ENCODE data around the gene PCMTD2.

Gene PCMTD2

DNA sequence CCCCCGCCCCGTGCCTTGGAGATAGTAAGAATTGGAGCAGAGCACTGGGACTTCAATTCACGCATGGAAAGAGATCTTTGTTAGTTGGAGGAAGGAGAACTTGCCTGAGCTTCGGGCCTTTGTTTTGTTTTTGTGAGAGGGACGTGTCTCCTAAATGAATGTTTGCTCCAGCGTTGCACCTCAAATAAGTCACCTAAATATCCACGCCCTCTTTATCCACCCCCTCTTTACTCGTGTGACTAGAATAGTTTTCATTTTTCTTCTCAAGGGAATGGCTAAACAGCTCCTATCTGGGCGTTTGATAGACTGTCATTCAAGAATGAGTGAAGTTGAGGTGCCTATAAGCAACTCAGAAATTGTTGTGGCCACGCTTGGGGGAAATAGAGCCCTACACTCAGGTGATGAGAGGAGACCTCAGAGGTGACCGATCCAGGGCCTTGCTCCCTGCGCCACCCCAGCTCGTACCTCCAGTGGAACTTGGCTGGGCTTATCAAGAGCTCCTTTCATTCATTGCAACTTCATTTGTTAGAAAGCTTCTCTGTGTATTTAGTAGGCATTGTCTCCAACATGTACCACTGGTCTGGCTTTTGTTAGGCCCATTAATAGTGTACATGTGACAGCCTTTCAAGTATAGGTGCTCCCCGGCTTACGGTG lies 861 bp downstream of the PCMTD2 start:
- DNase-seq (ENCODE audit: low read depth in 2 of 2), result no peak

DNA sequence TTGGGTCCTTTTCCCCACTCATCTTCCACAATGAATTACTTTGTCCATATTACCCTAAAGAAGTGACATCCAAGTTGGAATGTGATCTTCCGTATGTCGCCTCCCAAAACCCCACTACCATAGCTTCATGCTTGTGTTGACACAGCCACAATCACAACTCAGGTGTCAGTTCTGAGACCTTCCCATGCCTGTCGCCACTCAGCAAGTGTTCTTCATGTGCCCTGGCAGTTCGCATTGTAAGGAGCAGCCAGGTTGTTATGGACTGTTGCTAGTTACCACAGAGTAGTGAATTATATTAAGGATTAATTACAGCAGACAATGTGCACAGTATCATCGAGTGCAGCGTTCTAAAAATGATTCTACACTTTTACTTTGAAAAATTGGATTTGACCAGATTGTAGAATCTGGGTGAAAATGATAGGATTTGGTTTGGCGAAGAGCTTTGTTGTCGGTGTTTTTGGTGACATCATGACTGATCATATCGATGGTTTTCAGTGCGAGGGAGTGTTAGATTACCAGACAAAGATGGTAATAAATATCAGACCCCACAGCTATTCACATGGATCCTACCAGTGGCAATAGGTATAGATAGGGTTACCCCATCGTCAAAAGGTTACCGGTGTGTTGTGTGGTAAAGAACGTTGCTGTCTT lies 1.7 kb downstream of the PCMTD2 start:
- DNase-seq (ENCODE audit: low read depth in 2 of 2), result no peak

DNA sequence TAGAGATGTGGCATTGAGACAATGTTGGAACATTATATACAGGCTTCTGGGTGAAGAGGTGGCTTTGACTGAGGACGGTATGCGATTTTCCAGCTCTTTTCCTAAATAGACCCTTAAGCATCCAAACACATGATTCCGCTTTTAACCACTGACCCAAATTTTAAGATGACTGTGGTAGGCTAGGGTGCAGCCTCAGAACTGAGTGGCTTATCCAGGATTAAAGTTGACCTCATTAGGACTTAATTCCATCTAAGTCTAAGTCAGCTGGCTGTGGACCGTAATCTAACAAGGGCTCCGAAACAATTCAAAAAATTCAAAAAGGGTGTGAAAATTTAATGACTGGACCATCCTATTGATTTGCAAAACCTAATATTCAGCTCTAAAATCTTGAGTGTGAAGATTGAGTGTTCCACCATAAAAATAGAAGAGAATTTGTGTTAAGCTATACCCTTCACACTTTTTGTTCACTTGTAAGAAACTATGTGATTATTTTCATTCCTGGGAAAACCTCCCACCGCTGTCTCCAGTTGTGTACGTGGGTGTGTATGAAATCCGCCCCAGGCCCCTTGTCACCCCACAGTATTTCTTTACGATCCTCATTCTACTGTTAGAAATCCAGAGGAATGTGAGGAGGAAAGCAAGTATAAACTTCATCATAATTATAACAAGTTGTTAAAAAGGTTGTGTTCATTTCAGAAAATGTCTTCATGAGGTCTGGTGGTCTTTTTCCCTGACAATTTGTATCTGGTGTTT lies 2.7 kb downstream of the PCMTD2 start:
- no peak for DNase-seq (ENCODE audit: low read depth in 2 of 2)

DNA sequence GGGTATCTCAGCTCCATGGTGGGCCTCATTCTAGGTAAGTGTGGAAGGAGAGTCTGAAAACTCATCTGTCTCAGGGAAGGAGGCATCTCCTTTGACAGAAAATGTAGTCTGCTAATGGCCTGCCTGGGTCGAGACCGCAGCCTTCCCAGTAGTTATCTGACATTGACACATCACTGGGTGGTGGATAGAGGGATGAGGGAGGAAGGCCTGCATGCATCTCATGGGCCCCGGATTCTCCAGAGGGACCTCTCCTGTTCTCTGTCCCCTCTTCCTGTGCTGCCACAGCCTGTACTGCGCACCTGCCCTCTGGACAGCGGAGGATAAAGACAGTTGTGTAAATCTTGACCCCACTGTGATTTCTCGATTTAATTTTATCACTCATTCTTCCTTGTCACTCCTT lies 4.7 kb downstream of the PCMTD2 start:
- DNase-seq (ENCODE audit: low read depth in 2 of 2), result no peak

DNA sequence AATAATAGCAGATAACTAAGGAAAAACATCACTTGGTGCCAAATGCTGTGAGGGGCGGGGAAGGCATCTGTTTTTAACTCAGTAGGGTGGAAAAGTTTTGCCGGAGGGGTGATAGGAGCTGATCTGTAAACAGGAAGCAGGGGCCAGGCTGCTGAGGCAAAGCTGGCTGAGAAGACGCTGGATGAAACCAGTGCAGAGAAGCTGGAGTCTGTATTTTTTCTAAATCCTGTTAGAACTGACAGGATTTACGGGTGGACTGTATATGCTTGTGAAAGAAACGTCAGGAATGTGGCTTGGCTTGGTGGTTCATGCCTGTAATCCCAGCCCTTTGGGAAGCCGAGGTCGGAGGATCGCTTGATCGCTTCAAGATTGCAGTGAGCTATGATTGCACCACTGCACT lies 5.6 kb downstream of the PCMTD2 start:
- DNase-seq (ENCODE audit: low read depth in 2 of 2), result no peak

DNA sequence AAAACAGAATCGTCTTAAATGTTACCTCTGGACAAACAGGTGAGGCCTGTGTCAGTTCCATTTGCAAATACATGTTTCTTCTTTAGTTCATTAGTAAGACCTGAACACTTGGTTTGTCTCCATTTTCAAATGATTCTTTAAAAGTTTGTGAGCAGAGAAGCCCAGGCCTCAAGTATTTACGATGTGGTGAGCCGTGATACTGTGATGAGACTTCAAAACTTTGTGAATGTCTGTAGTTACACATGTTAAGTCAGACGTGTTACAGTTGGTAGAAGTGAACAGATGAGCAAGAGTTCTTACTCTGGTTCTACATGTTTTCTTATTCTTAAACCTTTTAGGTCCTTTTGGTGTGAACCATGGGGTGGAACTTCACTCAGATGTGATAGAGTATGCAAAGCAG lies 8.5 kb downstream of the PCMTD2 start:
- no peak for DNase-seq (ENCODE audit: low read depth in 2 of 2)

DNA sequence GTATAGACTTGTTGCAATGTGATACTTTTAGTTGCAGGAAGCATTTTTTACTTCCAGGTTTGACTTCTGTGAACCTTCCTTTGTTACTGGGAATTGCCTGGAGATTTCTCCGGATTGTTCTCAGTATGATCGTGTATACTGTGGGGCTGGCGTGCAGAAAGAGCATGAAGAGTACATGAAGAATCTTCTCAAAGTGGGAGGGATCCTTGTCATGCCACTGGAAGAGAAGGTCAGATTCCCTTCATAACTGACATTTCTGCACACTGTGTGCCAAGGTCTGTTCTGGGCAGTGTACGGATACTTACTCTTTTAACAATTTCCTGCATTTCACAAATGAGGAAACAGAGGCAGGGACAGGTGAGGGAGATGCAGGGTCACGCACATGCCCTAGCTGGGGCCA lies 9.7 kb downstream of the PCMTD2 start:
- DNase-seq (ENCODE audit: low read depth in 2 of 2), result no peak

DNA sequence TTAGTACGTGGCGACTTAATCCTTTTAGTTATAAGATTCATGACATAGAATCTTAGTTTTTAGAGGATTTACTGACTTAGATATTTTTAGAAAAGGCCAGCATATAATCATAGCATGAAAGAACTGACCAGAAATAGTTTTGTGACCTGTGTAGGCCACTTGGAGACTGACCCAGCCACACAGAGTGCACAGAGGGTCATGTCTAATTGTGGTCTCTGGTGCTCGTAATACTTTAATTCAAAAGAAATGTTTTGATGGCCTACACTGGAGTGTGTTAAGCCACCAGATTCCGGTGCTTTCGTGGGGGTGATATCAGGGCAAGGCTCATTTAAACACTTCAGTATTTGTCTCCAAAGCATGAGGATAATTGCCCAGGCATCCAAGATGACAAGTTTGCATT lies 11.4 kb downstream of the PCMTD2 start:
- DNase-seq (ENCODE audit: low read depth in 2 of 2), result no peak

DNA sequence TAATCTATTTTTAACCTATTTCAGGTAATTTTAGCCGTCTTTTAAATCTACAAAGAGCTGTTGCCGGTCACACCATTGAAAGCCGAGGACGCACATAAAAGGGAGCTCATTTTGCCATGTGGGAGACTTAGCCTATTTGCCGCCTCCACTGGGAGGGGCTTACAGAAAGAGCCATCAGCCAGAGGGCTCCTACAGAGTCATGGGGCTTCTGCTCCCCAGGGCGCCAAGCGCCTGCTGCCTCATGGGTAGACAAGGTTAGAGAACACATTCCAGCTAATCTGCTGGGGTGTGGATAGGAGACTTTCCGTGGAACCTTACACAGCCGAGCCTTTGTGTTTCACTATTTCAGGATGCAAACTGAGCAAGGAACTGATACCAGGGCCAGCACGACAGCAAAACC lies 12.6 kb downstream of the PCMTD2 start:
- no peak for DNase-seq (ENCODE audit: low read depth in 2 of 2)

DNA sequence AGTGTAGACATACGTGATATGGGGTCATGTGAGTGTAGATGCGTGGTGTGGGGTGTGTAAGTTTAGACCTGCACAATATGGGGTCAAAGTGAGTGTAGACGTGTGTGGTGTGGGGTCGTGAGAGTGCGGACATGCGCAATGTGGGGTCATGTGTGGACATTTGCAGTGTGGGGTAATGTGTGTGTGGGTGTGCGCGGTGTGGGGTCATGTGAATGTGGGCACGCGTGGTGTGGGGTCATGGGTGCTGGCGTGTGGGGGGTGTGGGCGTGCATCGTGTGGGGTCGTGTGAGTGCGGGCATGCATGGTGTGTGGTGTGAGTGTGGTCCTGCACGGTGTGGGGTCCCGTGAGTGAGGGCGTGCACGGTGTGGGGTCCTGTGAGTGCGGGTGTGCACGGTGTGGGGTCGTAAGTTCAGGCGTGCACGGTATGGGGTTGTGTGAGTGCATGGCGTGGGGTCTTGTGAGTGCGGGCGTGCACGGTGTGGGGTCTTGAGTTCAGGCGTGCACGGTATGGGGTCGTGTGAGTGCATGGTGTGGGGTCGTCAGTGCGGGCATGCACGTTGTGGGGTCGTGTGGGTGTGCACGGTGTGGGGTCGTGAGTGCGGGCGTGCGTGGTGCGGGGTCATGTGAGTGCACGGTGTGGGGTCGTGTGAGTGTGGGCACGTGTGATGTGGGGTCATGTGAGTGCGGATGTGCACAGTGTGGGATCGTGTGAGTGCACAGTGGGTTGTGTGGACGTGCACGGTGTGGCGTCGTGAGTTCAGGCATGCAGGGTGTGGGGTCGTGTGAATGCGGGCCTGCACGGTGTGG lies 14.3 kb downstream of the PCMTD2 start:
- no peak for DNase-seq (ENCODE audit: low read depth in 2 of 2)

DNA sequence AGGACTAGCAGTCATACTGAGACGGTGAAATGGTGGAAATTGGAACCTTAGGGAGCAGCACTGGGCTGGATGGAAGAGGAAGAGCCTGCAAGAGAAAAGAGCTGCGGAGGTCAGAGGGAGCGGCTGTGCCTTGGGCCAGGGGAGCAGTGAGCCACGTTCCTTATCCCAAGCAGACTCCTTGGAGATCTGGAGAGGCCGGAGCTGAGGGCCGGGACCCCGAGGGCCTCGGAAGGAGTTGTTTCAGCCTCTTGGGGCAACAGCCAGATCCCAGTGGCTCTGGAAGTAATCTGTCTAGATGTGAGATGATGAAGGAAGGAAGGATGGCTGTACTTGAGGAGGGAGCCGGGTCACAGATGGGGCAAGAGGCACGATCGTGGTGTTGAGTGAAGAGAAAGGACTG lies 16.1 kb downstream of the PCMTD2 start:
- DNase-seq (ENCODE audit: low read depth in 2 of 2), result no peak

DNA sequence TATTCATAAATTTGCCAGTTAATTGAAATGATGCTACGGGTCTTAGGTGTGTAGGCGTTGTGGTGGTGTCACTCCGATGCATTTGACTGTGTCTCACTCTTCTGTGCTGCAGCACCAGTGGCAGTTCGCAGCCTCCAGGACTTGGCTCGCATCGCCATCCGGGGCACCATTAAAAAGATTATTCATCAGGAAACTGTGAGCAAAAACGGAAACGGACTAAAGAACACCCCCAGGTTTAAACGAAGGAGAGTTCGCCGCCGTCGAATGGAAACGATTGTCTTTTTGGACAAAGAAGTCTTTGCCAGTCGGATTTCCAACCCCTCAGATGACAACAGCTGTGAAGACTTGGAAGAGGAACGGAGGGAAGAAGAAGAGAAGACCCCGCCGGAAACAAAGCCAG lies 17.6 kb downstream of the PCMTD2 start:
- no peak for DNase-seq (ENCODE audit: low read depth in 2 of 2)

DNA sequence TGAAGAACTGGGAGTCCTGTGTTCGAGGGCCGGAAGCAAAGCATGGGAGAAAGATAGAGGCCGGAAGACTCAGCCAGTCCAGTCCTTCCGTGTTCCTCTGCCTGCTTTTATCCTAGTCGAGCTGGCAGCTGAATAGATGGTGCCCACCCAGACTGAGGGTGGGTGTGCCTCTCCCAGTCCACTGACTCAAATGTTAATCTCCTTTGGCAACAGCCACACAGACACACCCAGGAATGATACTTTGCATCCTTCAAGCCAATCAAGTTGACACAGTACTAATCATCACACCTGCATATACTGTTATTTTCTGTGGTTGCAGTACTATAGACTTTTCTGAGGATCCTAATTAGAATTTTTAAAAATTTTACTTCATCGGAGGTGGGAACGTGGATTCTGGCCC lies 21.3 kb downstream of the PCMTD2 start:
- no peak for DNase-seq (ENCODE audit: low read depth in 2 of 2)

DNA sequence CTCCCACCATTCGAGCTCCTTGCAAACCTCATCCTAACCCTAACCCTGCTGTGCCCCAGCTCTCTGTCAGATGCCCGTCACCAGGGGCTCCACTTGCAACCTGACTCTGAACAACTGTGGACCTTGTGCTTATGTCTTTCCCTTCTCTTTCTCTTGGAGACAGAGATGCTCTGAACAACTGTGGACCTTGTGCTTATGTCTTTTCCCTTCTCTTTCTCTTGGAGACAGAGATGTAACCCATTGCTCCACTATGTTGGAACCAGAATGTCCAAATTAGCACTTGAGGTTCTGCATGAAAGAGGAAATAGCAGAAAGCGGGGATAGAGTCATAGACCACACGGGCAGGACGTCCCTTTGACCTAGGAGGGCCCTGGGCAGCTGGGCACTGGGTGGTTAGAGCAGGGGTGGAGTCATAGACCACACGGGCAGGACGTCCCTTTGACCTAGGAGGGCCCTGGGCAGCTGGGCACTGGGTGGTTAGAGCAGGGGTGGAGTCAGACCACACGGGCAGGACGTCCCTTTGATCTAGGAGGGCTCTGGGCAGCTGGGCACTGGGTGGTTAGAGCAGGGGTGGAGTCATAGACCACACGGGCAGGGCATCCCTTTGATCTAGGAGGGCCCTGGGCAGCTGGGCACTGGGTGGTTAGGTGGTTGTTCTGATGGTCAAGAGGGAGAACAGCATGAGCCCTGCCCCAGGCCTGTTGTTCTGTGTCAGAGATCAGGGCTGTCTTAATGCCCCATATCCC lies 22.2 kb downstream of the PCMTD2 start:
- DNase-seq (ENCODE audit: low read depth in 2 of 2), result no peak

DNA sequence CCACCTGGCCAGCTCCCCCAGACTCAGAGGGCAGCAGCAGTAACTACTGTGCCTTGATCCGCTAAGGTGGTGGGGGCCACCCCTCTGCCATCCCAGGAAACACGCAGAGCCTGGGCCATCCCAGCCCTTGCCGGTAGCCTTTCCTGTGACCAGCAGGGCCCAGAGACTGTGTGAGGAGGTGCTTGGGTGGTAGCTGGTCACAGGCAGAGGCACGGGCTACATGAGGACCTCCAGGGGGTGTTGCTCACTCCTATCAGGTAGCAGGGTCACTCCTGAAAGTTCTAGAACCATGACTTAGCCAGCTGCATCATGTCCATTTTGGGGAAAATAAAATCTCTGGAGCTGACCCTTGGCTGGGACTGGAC lies 22.8 kb downstream of the PCMTD2 start:
- no peak for DNase-seq (ENCODE audit: low read depth in 2 of 2)

DNA sequence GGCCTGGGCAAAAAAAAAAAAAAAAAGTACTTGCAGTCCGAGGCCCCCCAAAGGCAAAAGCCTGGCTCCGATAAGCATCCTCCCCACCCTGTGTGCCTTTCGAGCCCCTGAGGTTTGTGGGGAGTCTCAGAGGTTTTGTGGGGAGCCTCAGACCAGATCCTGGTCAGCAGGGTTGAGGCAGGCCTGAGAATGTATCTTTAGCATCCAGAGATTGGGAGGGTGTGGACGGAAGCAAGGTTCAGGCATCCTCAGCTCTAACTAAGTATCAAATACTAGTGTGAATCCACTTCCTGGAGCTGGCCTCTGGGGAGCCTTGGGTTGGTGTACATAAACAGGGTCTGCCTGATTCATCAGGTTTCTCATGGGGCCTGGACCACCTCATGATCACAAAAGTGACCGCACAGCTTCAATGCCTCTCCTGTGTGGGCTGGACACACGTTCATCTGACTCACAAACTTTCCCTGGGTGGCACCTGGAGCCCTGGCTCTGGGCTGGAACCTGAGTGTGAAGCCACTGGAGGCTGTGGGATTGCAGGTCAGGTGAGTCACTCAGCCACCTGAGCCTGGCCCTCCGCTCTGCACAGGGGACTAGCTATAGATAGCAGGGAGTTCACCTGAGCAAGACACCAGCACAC lies 24.4 kb downstream of the PCMTD2 start:
- DNase-seq (ENCODE audit: low read depth in 2 of 2), result no peak

DNA sequence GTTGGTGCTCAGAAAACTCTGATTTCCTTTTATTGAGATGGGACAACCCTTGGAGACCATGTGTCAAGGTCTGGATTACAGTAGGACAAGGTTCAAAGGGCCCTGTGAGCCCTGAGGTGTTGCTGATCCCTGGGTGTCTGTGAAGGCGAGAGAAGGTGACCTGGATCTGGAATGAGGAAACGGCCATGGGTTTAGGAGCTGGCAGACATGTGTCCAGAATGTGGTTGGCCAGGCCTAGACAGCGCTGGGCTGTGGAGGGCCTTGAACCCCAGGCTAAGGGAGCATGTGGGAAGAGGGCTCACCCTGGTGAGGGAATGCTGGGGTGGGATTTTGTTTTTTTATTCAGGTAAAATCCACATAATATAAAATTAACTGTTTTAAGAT lies 24.9 kb downstream of the PCMTD2 start:
- no peak for DNase-seq (ENCODE audit: low read depth in 2 of 2)

DNA sequence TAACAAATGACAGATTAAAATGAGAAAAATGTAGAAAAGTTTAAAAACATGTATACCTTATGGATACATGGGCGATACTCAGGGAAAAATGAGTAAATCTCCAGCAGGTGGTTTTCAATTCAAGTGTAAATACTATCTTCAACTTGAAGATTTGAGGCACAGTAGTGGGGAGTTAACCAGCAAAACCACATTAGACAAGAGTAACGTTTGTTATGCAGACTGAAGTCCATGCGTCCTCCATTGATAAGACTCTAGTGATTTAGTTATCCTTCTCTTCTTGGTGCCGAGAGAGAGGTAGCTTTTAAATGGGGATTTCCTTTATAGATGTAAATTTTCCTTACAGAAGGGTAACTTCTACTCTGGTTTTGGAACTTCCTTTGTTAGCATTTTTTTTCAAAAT lies 28.1 kb downstream of the PCMTD2 start:
- DNase-seq (ENCODE audit: low read depth in 2 of 2), result no peak

DNA sequence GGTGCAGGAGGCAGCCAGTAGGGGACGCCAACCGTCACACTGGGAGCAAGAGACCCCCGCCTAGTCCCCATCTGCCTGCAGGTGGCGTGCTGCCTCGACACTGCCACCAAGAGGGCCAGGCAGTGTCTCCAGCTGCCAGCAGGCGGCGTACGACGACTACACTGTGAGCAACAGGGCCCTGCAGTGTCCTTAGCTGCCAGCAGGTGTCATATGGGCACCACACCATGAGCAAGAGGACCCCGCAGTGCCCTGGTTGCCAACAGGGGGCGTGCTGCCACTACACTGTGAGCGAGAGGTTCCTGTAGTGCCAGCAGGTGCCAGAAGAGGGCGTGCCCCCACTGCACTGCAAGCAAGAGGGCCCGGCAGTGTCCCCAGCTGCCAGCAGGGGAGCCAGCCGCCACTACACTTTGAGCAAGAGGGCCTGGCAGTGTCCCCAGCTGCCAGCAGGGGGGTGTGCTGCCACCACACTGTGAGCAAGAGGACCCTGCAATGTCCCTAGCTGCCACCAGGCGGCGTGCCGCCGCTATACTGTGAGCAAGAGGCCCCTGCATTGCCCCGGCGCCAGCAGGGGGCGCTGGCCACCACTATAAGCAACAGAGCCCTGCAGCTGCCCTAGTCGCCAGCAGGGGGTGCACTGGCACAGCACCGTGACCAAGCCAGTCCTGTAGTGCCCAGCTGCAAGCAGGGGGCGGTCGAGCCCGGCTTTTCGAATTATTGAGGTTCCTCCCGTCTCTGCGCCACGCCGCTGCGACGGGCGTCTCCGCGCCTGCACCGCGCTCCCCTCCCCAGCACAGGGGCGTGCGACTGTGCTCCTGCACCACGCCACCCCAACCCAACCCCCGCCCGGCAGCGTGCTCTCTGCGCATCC lies 30.3 kb downstream of the PCMTD2 start:
- peak; percentile 82 to 95 for DNase-seq (ENCODE audit: low read depth in 2 of 2)
